Keratinocyte (primary cell): ENCODE data around the gene NUP160. TPM values are rescaled to one million over a fixed set of nuclear protein-coding genes. Genes with fewer than 3 reads are reported as not detected.
"Not testable (repeated sequence)": the region's sequence is repeated elsewhere in the genome, so short reads cannot be mapped to it uniquely, and the experiment has no call there.

Experiments used
- DNase-seq: peaks from one replicate; pipeline ENCODE4 v3.0.0-alpha.2; 2011; ENCODE audit warnings: low read depth, missing footprints, low spot score
- FAIRE-seq: peaks from 2 replicates; lab custom pipeline; 2011; peaks lifted over from hg19 to GRCh38; lab: Jason Lieb, UNC
- H2AFZ ChIP-seq: 2 replicates; pipeline ENCODE4 v1.6.0; 2012; ENCODE audit warnings: low read length, control low read depth, inconsistent platforms; ENCODE audit not compliant: control insufficient read depth
- H3K27ac ChIP-seq: 2 replicates; pipeline ENCODE4 v1.5.1; 2011; ENCODE audit warnings: low read length; ENCODE audit not compliant: control insufficient read depth, insufficient read depth
- H3K27me3 ChIP-seq: 3 replicates; pipeline ENCODE4 v1.6.0; 2011; ENCODE audit warnings: low read length; ENCODE audit not compliant: control insufficient read depth, insufficient read depth; ENCODE audit errors: extremely low read depth
- H3K36me3 ChIP-seq, 2 experiments: 2 replicates in 1 of 2; 3 replicates in 1 of 2; pipeline ENCODE4 v1.5.1; 2011; ENCODE audit warnings: low read length in 2 of 2, mild to moderate bottlenecking in 1 of 2; ENCODE audit not compliant: control insufficient read depth in 2 of 2, insufficient read depth in 2 of 2; ENCODE audit errors: extremely low read depth in 1 of 2
- H3K4me1 ChIP-seq: 3 replicates; pipeline ENCODE4 v1.5.1; 2011; ENCODE audit warnings: low read length; ENCODE audit not compliant: control insufficient read depth, insufficient read depth; ENCODE audit errors: extremely low read depth
- H3K4me2 ChIP-seq: 3 replicates; pipeline ENCODE4 v1.6.0; 2011; ENCODE audit warnings: low read depth, low read length; ENCODE audit not compliant: control insufficient read depth, insufficient read depth; ENCODE audit errors: extremely low read depth
- H3K4me3 ChIP-seq, 3 experiments: fragments of 200-600 bp in 1 of 3; sonication (generic) in 1 of 3; 2 replicates in 2 of 3; 3 replicates in 1 of 3; pipeline ENCODE4 v1.5.1; 2011 to 2016; ENCODE audit warnings: low read length in 3 of 3, mild to moderate bottlenecking in 3 of 3, control low read depth in 2 of 3, inconsistent platforms in 1 of 3, low read depth in 1 of 3, mixed read lengths in 1 of 3, mixed run types in 1 of 3, moderate library complexity in 1 of 3; ENCODE audit not compliant: control insufficient read depth in 2 of 3, insufficient read depth in 2 of 3; ENCODE audit errors: extremely low read depth in 1 of 3
- H3K79me2 ChIP-seq: 2 replicates; pipeline ENCODE4 v1.6.0; 2012; ENCODE audit warnings: low read length; ENCODE audit not compliant: control insufficient read depth, insufficient read depth
- H3K9ac ChIP-seq: 3 replicates; pipeline ENCODE4 v1.6.0; 2011; ENCODE audit warnings: low read length; ENCODE audit not compliant: control insufficient read depth, insufficient read depth; ENCODE audit errors: extremely low read depth
- H3K9me1 ChIP-seq: 3 replicates; pipeline ENCODE4 v1.6.0; 2011; ENCODE audit warnings: low read length; ENCODE audit not compliant: control insufficient read depth, insufficient read depth; ENCODE audit errors: extremely low read depth
- H3K9me3 ChIP-seq: 2 replicates; pipeline ENCODE4 v1.5.1; 2012; ENCODE audit warnings: low read depth, low read length; ENCODE audit not compliant: control insufficient read depth
- H4K20me1 ChIP-seq: 3 replicates; pipeline ENCODE4 v1.6.0; 2011; ENCODE audit warnings: low read length; ENCODE audit not compliant: control insufficient read depth, insufficient read depth; ENCODE audit errors: extremely low read depth
- CTCF ChIP-seq, 3 experiments: IDR thresholded peaks in 1 of 3; conservative IDR thresholded peaks in 1 of 3; optimal IDR thresholded peaks in 1 of 3; 2 replicates in 2 of 3; 3 replicates in 1 of 3; pipeline versions ENCODE3 to v1.5.1; 2011; ENCODE audit warnings: low read length in 3 of 3, mild to moderate bottlenecking in 3 of 3, moderate library complexity in 2 of 3, control low read depth in 1 of 3, inconsistent platforms in 1 of 3; ENCODE audit not compliant: insufficient read depth in 2 of 3; ENCODE audit errors: extremely low read depth in 1 of 3
- EZH2 ChIP-seq: IDR thresholded peaks from one replicate; pipeline ENCODE4 v1.6.1; 2012; ENCODE audit warnings: inconsistent platforms, mild to moderate bottlenecking, low read length, moderate library complexity
- dilution Hi-C: fragments of 300-500 bp; cut with MboI; formaldehyde crosslinking; loops from one replicate; pipeline ENCODE4 v1.7.0; 2020; ENCODE audit warnings: low sequenced_read_pairs; ENCODE audit not compliant: extremely low pct_ligation_motif_present
- polyA plus RNA-seq, 5 experiments: library from polyadenylated mRNA; depleted of rRNA in 3 of 5; stranded (reverse) in 3 of 5; stranded (forward) in 1 of 5; unstranded in 1 of 5; fragments of >200 nt; gene quantifications; 1 replicate in 1 of 5; 2 replicates in 3 of 5; 3 replicates in 1 of 5; pipeline versions ENCODE4 v1.2.1 to v1.2.3, GENCODE V29; 2011 to 2012; ENCODE audit warnings: missing spikeins in 2 of 5, low read depth in 1 of 5, low replicate concordance in 1 of 5

NUP160 gene
- polyA plus RNA-seq, 1 donor (not counting 4 experiments of a cell fraction or from before 2014, with no cell fraction given): 26.6 TPM

GRCh38 chr11:47765086-47765485 lies 83.1 kb downstream of the NUP160 start:
- no peak overlapping the region for H2AFZ ChIP-seq
- peaks cover 64% of the 10 kb centered on the region for H3K79me2 ChIP-seq
- H3K9me1 ChIP-seq: no peaks in the 10 kb centered on the region
- H3K4me1 ChIP-seq: peaks cover 20% of the 10 kb centered on the region
- no peak for TF ChIP-seq CTCF (optimal IDR thresholded peaks at IDR 0.05 in 1 of 3, IDR thresholded peaks at IDR 0.05 in 1 of 3, conservative IDR thresholded peaks at IDR 0.05 in 1 of 3; ENCODE audit: extremely low read depth in 1 of 3, insufficient read depth in 2 of 3, low read length in 3 of 3)
- no peak for TF ChIP-seq EZH2
- FAIRE-seq (no peak), DNase-seq (no peak)
- no peaks in the 10 kb centered on the region for H3K9me3 ChIP-seq
- H3K27ac ChIP-seq: no peak overlapping the region
- dilution Hi-C loops: no loop called here
- peaks cover 12 to 20% of the 10 kb centered on the region in 2 experiments for H3K36me3 ChIP-seq
- no peaks in the 10 kb centered on the region for H3K27me3 ChIP-seq
- H3K4me2 ChIP-seq: peak overlapping the region; percentile 46
- peak overlapping the region in 2 of 3 experiments; percentile 27 to 35 for H3K4me3 ChIP-seq
- H4K20me1 ChIP-seq: peaks cover 7% of the 10 kb centered on the region
- H3K9ac ChIP-seq: no peak overlapping the region

GRCh38 chr11:47759291-47759690 lies 88.9 kb downstream of the NUP160 start:
- DNase-seq, FAIRE-seq, dilution Hi-C loops, H3K4me3 ChIP-seq, H3K9me1 ChIP-seq, H3K27ac ChIP-seq, H3K4me1 ChIP-seq, H3K27me3 ChIP-seq, H3K4me2 ChIP-seq, H2AFZ ChIP-seq, H3K9me3 ChIP-seq, H4K20me1 ChIP-seq, H3K9ac ChIP-seq: not testable (repeated sequence)
- peaks cover 18 to 35% of the 10 kb centered on the region in 2 experiments for H3K36me3 ChIP-seq
- peaks cover 60% of the 10 kb centered on the region for H3K79me2 ChIP-seq

DNA sequence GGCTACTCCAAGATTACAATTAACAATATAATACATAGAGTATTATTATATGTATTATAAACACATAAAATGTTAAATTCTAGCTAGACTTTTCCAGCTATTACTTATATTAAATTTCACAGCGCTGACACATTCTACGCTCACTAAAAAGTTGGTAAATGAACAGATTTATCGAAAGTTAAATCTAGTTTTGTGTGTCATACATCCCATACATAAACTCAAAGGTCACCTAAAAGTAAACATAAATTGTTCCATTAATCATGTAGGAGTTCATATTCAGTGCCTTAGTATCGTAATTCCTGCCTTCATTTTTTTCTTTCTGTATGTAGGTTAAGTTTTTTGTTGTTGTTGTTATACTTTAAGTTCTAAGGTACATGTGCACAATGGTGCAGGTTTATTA lies 91.9 kb downstream of the NUP160 start:
- peaks cover 19 to 46% of the 10 kb centered on the region in 2 experiments for H3K36me3 ChIP-seq
- peaks cover 6% of the 10 kb centered on the region for H4K20me1 ChIP-seq
- TF ChIP-seq EZH2 (no peak), CTCF (optimal IDR thresholded peaks at IDR 0.05 in 1 of 3, IDR thresholded peaks at IDR 0.05 in 1 of 3, conservative IDR thresholded peaks at IDR 0.05 in 1 of 3; ENCODE audit: extremely low read depth in 1 of 3, insufficient read depth in 2 of 3, low read length in 3 of 3) (no peak)
- H3K9me3 ChIP-seq: no peaks in the 10 kb centered on the region
- H3K27me3 ChIP-seq: no peaks in the 10 kb centered on the region
- H3K4me3 ChIP-seq: no peak overlapping the region
- no peaks in the 10 kb centered on the region for H3K4me1 ChIP-seq
- peaks cover 38% of the 10 kb centered on the region for H3K79me2 ChIP-seq
- no peak overlapping the region for H2AFZ ChIP-seq
- DNase-seq: no peak
- dilution Hi-C loops: no loop called here
- no peak overlapping the region for H3K27ac ChIP-seq
- H3K9ac ChIP-seq: no peak overlapping the region
- H3K9me1 ChIP-seq: no peaks in the 10 kb centered on the region
- FAIRE-seq: no peak
- no peak overlapping the region for H3K4me2 ChIP-seq
